K562 (cell line): ENCODE results near the gene PGPEP1. TPM values are rescaled to one million over a fixed set of nuclear protein-coding genes. Genes with fewer than 3 reads are reported as not detected.

Experiments
- ATAC-seq: fragments of 200-7000 bp; cut with Tn5 transposase; 3 replicates; pipeline ENCODE4 v1.9.1; 2020; ENCODE audit warnings: moderate library complexity
- BruUV-seq: library from RNA; stranded (reverse); fragments of 400-500 nt; replicated peaks from 2 replicates; lab custom pipeline; 2021; lab: Mats Ljungman, UMichigan
- CTCF ChIA-PET: fragments of 300-600 bp; formaldehyde crosslinking; extraction: SDS; loops from one replicate; lab custom pipeline; 2021; ENCODE audit warnings: low intra/inter-chr PET ratio; lab: Yijun Ruan, JAX
- POLR2A ChIA-PET: fragments of 300-600, 350-650 bp; sonication (Branson Sonifier 250); formaldehyde crosslinking; extraction: SDS; loops from one replicate; lab custom pipeline; 2021; ENCODE audit warnings: antibody characterized with exemption, inconsistent platforms; lab: Yijun Ruan, JAX
- DNase-seq, 4 experiments: peaks; one replicate each; pipeline versions ENCODE4 v3.0.0 to v3.0.0-alpha.2; 2011 to 2018; ENCODE audit warnings: low spot score in 3 of 4, mixed read lengths in 3 of 4; ENCODE audit errors: extremely low read depth in 1 of 4
- FAIRE-seq: peaks from 2 replicates; lab custom pipeline; 2011; peaks lifted over from hg19 to GRCh38; lab: Jason Lieb, UNC
- H2AFZ ChIP-seq: 2 replicates; pipeline ENCODE4 v1.6.0; 2011; ENCODE audit warnings: low read depth, low read length, control low read depth, inconsistent platforms
- H3K27ac ChIP-seq: fragments of 200-600 bp; 3 replicates; pipeline ENCODE4 v1.8.0; 2011; ENCODE audit warnings: low read depth, mild to moderate bottlenecking, control low read depth, inconsistent platforms, low read length, moderate library complexity, mixed read lengths; ENCODE audit errors: extremely low read depth
- H3K27me3 ChIP-seq, 2 experiments: fragments of 300-600 bp in 1 of 2; 2 replicates in 1 of 2; 3 replicates in 1 of 2; pipeline versions ENCODE4 v1.6.0 to v1.8.0; 2011; ENCODE audit warnings: inconsistent platforms in 2 of 2, low read length in 2 of 2, mild to moderate bottlenecking in 1 of 2, mixed read lengths in 1 of 2, moderate library complexity in 1 of 2; ENCODE audit not compliant: control insufficient read depth in 2 of 2, insufficient read depth in 2 of 2
- H3K36me3 ChIP-seq: fragments of 300-600 bp; 3 replicates; pipeline ENCODE4 v1.8.0; 2011; ENCODE audit warnings: mild to moderate bottlenecking, low read length, inconsistent platforms; ENCODE audit not compliant: control insufficient read depth, insufficient read depth
- H3K4me1 ChIP-seq, 2 experiments: fragments of 200-600 bp in 1 of 2; replicated peaks in 1 of 2; 2 replicates in 1 of 2; 3 replicates in 1 of 2; pipeline versions ENCODE4 v1.5.1 to v1.8.0; 2011; ENCODE audit warnings: inconsistent platforms in 2 of 2, low read length in 2 of 2, mild to moderate bottlenecking in 1 of 2, mixed read lengths in 1 of 2, moderate library complexity in 1 of 2; ENCODE audit not compliant: control insufficient read depth in 2 of 2, insufficient read depth in 2 of 2
- H3K4me2 ChIP-seq: 2 replicates; pipeline ENCODE4 v1.6.1; 2011; ENCODE audit warnings: low read length, control low read depth, inconsistent platforms, mixed read lengths; ENCODE audit not compliant: insufficient read depth
- H3K4me3 ChIP-seq: fragments of 200-600 bp; sonication (generic), shearing (Covaris generic); 2 replicates; pipeline ENCODE4 v1.5.1; 2016; ENCODE audit warnings: control low read depth, inconsistent platforms
- H3K79me2 ChIP-seq: fragments of 200-600 bp; 3 replicates; pipeline ENCODE4 v1.8.0; 2011; ENCODE audit warnings: low read length, inconsistent platforms; ENCODE audit not compliant: control insufficient read depth, insufficient read depth
- H3K9ac ChIP-seq, 2 experiments: 2 replicates each; pipeline versions ENCODE4 v1.6.0 to v1.6.1; 2011; ENCODE audit warnings: low read depth in 2 of 2, low read length in 2 of 2, control low read depth in 1 of 2, inconsistent platforms in 1 of 2, mild to moderate bottlenecking in 1 of 2, mixed read lengths in 1 of 2; ENCODE audit not compliant: insufficient read depth in 1 of 2
- H3K9me1 ChIP-seq: one replicate; pipeline ENCODE4 v1.6.0; 2011; ENCODE audit warnings: inconsistent platforms, mild to moderate bottlenecking, low read length, moderate library complexity; ENCODE audit not compliant: control insufficient read depth, insufficient read depth
- H3K9me3 ChIP-seq: replicated peaks from 2 replicates; pipeline ENCODE4 v1.5.1; 2011; ENCODE audit warnings: low read depth, low read length, inconsistent platforms; ENCODE audit not compliant: control insufficient read depth, insufficient read depth
- H4K20me1 ChIP-seq: replicated peaks from 2 replicates; pipeline ENCODE4 v1.6.1; 2011; ENCODE audit warnings: low read length, inconsistent platforms, mixed read lengths; ENCODE audit not compliant: control insufficient read depth, insufficient read depth
- ARID1B ChIP-seq: fragments of 450-650 bp; IDR thresholded peaks from 2 replicates; pipeline ENCODE4 v1.6.1; 2016; ENCODE audit warnings: antibody characterized with exemption, mild to moderate bottlenecking, inconsistent platforms
- ATF1 ChIP-seq, 2 experiments: fragments of 450-650 bp in 1 of 2; IDR thresholded peaks; 2 replicates each; pipeline ENCODE4 v1.6.1; 2016; ENCODE audit warnings: missing compliant biosample characterization in 1 of 2, missing genetic modification characterization in 1 of 2
- ATF3 ChIP-seq, 2 experiments: fragments of 450-650 bp in 1 of 2; sonication (generic) in 1 of 2; formaldehyde crosslinking in 1 of 2; IDR thresholded peaks in 1 of 2; conservative IDR thresholded peaks in 1 of 2; 2 replicates each; pipeline versions ENCODE4 v1.6.1 to v1.8.1; 2016 to 2023; ENCODE audit warnings: mild to moderate bottlenecking in 2 of 2, moderate library complexity in 2 of 2, inconsistent platforms in 1 of 2, missing genetic modification reagents in 1 of 2
- ATF7 ChIP-seq: fragments of 450-650 bp; IDR thresholded peaks from 2 replicates; pipeline ENCODE4 v1.7.1; 2014; ENCODE audit warnings: mild to moderate bottlenecking, moderate library complexity
- BCOR ChIP-seq: fragments of 450-650 bp; IDR thresholded peaks from 2 replicates; pipeline ENCODE4 v1.6.1; 2016
- BHLHE40 ChIP-seq: IDR thresholded peaks from 2 replicates; pipeline ENCODE4 v1.6.1; 2011; ENCODE audit warnings: low read length, improper control_type of control experiment
- CBFA2T2 ChIP-seq: fragments of 450-650 bp; conservative IDR thresholded peaks from 2 replicates; pipeline ENCODE4 v1.6.1; 2017; ENCODE audit warnings: mild to moderate bottlenecking
- CTBP1 ChIP-seq: fragments of 450-650 bp; IDR thresholded peaks from 2 replicates; pipeline ENCODE4 v1.6.1; 2016; ENCODE audit warnings: borderline replicate concordance
- DPF2 ChIP-seq: fragments of 450-650 bp; IDR thresholded peaks from 2 replicates; pipeline ENCODE4 v1.6.1; 2016
- ESRRA ChIP-seq: fragments of 450-650 bp; IDR thresholded peaks from 2 replicates; pipeline ENCODE4 v1.6.1; 2014; ENCODE audit warnings: low read depth, mild to moderate bottlenecking, moderate library complexity, borderline replicate concordance
- FOS ChIP-seq: IDR thresholded peaks from 3 replicates; pipeline ENCODE4 v1.6.1; 2011; ENCODE audit not compliant: insufficient read length; ENCODE audit errors: extremely low read depth
- FOSL1 ChIP-seq: fragments of 200-800 bp; sonication (Bioruptor generic); conservative IDR thresholded peaks from 2 replicates; pipeline ENCODE4 v1.6.1; 2016; ENCODE audit warnings: missing genetic modification characterization, missing compliant biosample characterization
- HEY1 ChIP-seq: fragments of 250-450 bp; sonication (Bioruptor Pico); IDR thresholded peaks from 2 replicates; pipeline ENCODE4 v1.5.0; 2020; ENCODE audit warnings: mild to moderate bottlenecking, moderate library complexity, borderline replicate concordance
- KDM1A ChIP-seq, 2 experiments: fragments of 450-650 bp; IDR thresholded peaks; 2 replicates each; pipeline ENCODE4 v1.6.1; 2016; ENCODE audit warnings: mild to moderate bottlenecking in 2 of 2
- KLF16 ChIP-seq: IDR thresholded peaks from 2 replicates; pipeline ENCODE4 v1.6.1; 2016; ENCODE audit warnings: antibody characterized with exemption
- MTA3 ChIP-seq: fragments of 450-650 bp; formaldehyde crosslinking; IDR thresholded peaks from 2 replicates; pipeline ENCODE4 v1.6.1; 2017; ENCODE audit warnings: mild to moderate bottlenecking, borderline replicate concordance
- NFIC ChIP-seq: fragments of 450-650 bp; IDR thresholded peaks from 2 replicates; pipeline ENCODE4 v1.6.1; 2017; ENCODE audit warnings: mild to moderate bottlenecking, inconsistent platforms
- POLR2B ChIP-seq: fragments of 450-650 bp; IDR thresholded peaks from 2 replicates; pipeline ENCODE4 v1.6.1; 2018; ENCODE audit warnings: low read depth; ENCODE audit not compliant: partially characterized antibody
- POLR3G ChIP-seq: IDR thresholded peaks from 2 replicates; pipeline ENCODE4 v1.6.1; 2011; ENCODE audit not compliant: insufficient read length, insufficient replicate concordance; ENCODE audit errors: extremely low read depth
- RUNX1 ChIP-seq: sonication (generic); IDR thresholded peaks from 2 replicates; pipeline ENCODE4 v1.6.1; 2016; ENCODE audit warnings: antibody characterized with exemption, low read depth
- SMARCE1 ChIP-seq: fragments of 450-650 bp; IDR thresholded peaks from 2 replicates; pipeline ENCODE4 v1.7.1; 2016; ENCODE audit warnings: mild to moderate bottlenecking
- TRIM28 ChIP-seq: fragments of 450-650 bp; IDR thresholded peaks from 2 replicates; pipeline ENCODE4 v1.6.1; 2017
- ZBTB12 ChIP-seq: fragments of 250-450 bp; sonication (Bioruptor Pico); IDR thresholded peaks from 2 replicates; pipeline ENCODE4 v1.4.0; 2020
- ZFP1 ChIP-seq: fragments of 450-650 bp; formaldehyde crosslinking; IDR thresholded peaks from 2 replicates; pipeline ENCODE4 v1.4.0; 2020; ENCODE audit warnings: mild to moderate bottlenecking, mixed read lengths
- WGBS: fragments of 100-300 bp; shearing (Covaris generic); methylation state at CpG from one replicate; pipeline ENCODE4 v1.1.6; 2016; ENCODE audit warnings: low coverage, mixed read lengths; ENCODE audit not compliant: insufficient coverage; ENCODE audit errors: missing lambda C conversion rate; 5-methylcytosine and 5-hydroxymethylcytosine counted together
- in situ Hi-C: fragments of 300-500 bp; cut with MboI; formaldehyde crosslinking; loops from 4 replicates; pipeline ENCODE4 v1.15.0; 2018; ENCODE audit warnings: inconsistent platforms, mixed read lengths
- intact Hi-C: fragments of 100-400 bp; cut with micrococcal nuclease; formaldehyde crosslinking; loops from 2 replicates; pipeline ENCODE4 v1.14.2; 2022
- polyA plus RNA-seq, 8 experiments: library from polyadenylated mRNA; depleted of rRNA in 4 of 8; stranded (reverse) in 5 of 8; unstranded in 3 of 8; fragments of >200 nt; fragmentation: Nextera tagmentation in 2 of 8; fragmentation: Illumina TruSeq in 1 of 8; extraction: Ambion mirVana in 2 of 8; extraction: Trizol in 1 of 8; gene quantifications; 2 replicates each; pipeline versions ENCODE4 v1.2.1 to v1.2.3, GENCODE V29; 2011 to 2014; ENCODE audit warnings: inconsistent platforms in 1 of 8, missing spikeins in 1 of 8
- total RNA-seq, 7 experiments: library from RNA; depleted of rRNA in 6 of 7; stranded (reverse); fragments of >200 nt in 6 of 7; fragmentation: Illumina TruSeq in 2 of 7; extraction: Trizol in 2 of 7; gene quantifications; 2 replicates each; pipeline versions ENCODE4 v1.2.1 to v1.2.3, GENCODE V29; 2011 to 2021; ENCODE audit warnings: low replicate concordance in 1 of 7

The PGPEP1 gene
- total and polyA plus RNA-seq, 9 of the 15 experiments (the other 6 are each of a cell fraction or from before 2014, with no cell fraction given), result 10.0 to 69.6 (median 33.5) TPM

DNA sequence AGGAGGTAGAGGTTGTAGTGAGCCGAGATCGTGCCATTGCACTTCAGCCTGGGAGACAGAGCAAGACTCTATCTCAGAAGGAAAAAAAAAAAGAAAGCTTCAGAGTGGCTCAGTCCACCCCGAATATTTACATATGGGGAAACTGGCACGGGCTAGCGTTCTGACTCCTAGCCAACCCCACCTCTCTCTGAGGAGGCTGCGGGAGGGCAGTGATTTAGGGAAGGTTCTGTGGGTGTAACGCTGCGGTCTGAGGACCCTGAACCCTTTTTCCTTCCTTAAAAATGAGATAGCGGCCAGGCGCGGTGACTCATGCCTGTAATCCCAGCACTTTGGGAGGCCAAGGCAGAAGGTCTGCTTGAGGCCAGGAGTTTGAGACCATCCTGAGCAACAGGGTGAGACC, 52.0 kb downstream of the PGPEP1 start:
- Histone ChIP-seq H3K79me2 (peaks cover 18% of the 10 kb centered on the region), H2AFZ (no peak overlapping the region), H3K36me3 (peaks cover 25% of the 10 kb centered on the region; the same call in 2 of the 3 replicates), H3K27ac (no peak overlapping the region), H3K4me3 (no peak overlapping the region), H3K9me1 (no peaks in the 10 kb centered on the region), H3K4me2 (no peak overlapping the region), H4K20me1 (peaks cover 13% of the 10 kb centered on the region), H3K4me1 (peaks cover 7 to 38% of the 10 kb centered on the region in 2 experiments), H3K27me3 (no peaks in the 10 kb centered on the region), H3K9ac (no peak overlapping the region), H3K9me3 (no peaks in the 10 kb centered on the region)
- ChIA-PET POLR2A (interaction anchor here (0.6 to 8.1 kb wide), 5 partner anchors 8 to 332 kb away, joined by 3 to 244 read pairs (median 3); partner anchors contain the start of gene SSBP4), CTCF (no interaction called here)
- WGBS, result 4% methylated on average over 11 of the region's 11 CpGs
- peak in 3 of 4 experiments; percentile 62 to 65 (median 65) for DNase-seq
- intact Hi-C loops, result no loop called here
- ATAC-seq, result no peak
- peak; percentile 69 for FAIRE-seq
- in situ Hi-C loops, result no loop called here
- no TSS peak for BruUV-seq
- TF ChIP-seq FOSL1, result peak; percentile 94
- peak; percentile 95 for TF ChIP-seq KDM1A (IDR thresholded peaks at IDR 0.05)
- 0 out of 2 replicates have a peak, but pooled peaks have one; percentile 29 for TF ChIP-seq NFIC
- no peak for TF ChIP-seq ATF1 (CRISPR knock-in tag; IDR thresholded peaks at IDR 0.05)
- TF ChIP-seq ATF1 (tag; IDR thresholded peaks at IDR 0.05), result no peak
- TF ChIP-seq ZFP1 (CRISPR knock-in tag), result no peak
- no peak for TF ChIP-seq TRIM28
- peak; percentile 18; the same call in 1 of the 2 replicates for TF ChIP-seq CTBP1
- TF ChIP-seq FOS, result peak; percentile 32
- peak; percentile 92 for TF ChIP-seq ATF3 (IDR thresholded peaks at IDR 0.05)
- no peak; the same call in 1 of the 2 replicates for TF ChIP-seq ATF3 (CRISPR knock-in tag; conservative IDR thresholded peaks at IDR 0.05)
- TF ChIP-seq KLF16, result no peak
- peak; percentile 65; the same call in 1 of the 2 replicates for TF ChIP-seq RUNX1
- peak; percentile 81 for TF ChIP-seq SMARCE1
- TF ChIP-seq ARID1B, result peak; percentile 75
- no peak for TF ChIP-seq POLR3G
- no peak for TF ChIP-seq MTA3
- no peak for TF ChIP-seq ZBTB12 (CRISPR knock-in tag)
- TF ChIP-seq POLR2B, result no peak
- TF ChIP-seq BHLHE40, result peak; percentile 29; the same call in 1 of the 2 replicates
- peak; percentile 13; the same call in 1 of the 2 replicates for TF ChIP-seq ESRRA
- peak; percentile 81 for TF ChIP-seq DPF2
- 0 out of 2 replicates have a peak, but pooled peaks have one; percentile 6 for TF ChIP-seq BCOR
- TF ChIP-seq CBFA2T2, result 0 out of 2 replicates have a peak, but pooled peaks have one; percentile 20
- peak; percentile 51; the same call in 1 of the 2 replicates for TF ChIP-seq ATF7
- TF ChIP-seq HEY1 (CRISPR knock-in tag), result no peak
